Lower leg skin (tissue), 4 donors: ENCODE results near the gene MALSU1. TPM values are rescaled to one million over a fixed set of nuclear protein-coding genes. Genes with fewer than 3 reads are reported as not detected.
"Not testable (repeated sequence)": the region's sequence is repeated elsewhere in the genome, so short reads cannot be mapped to it uniquely, and the experiment has no call there.

Experiments
- DNase-seq, 2 donors: peaks; one replicate each; pipeline ENCODE4 v3.0.0-alpha.2; 2019; ENCODE audit warnings: low spot score in 2 of 2
- H3K4me3 ChIP-seq: fragments of 200-600 bp; sonication (generic); 2 replicates; pipeline ENCODE4 v1.5.1; 2017; ENCODE audit warnings: mild to moderate bottlenecking, low read depth; ENCODE audit not compliant: poor library complexity, severe bottlenecking
- CTCF ChIP-seq, 3 donors: fragments of 450-650 bp; IDR thresholded peaks; one replicate each; pipeline ENCODE4 v1.5.1; 2016; ENCODE audit warnings: antibody characterized with exemption in 3 of 3, mild to moderate bottlenecking in 3 of 3, moderate library complexity in 2 of 3
- POLR2A ChIP-seq, 2 donors: fragments of 450-650 bp; IDR thresholded peaks; one replicate each; pipeline ENCODE4 v1.6.1; 2016 to 2017; ENCODE audit warnings: antibody characterized with exemption in 2 of 2, mild to moderate bottlenecking in 1 of 2, moderate library complexity in 1 of 2
- WGBS, 2 donors: methylation state at CpG; one replicate each; pipeline ENCODE4 v1.1.5; 2018; 5-methylcytosine and 5-hydroxymethylcytosine counted together
- intact Hi-C: fragments of 100-400 bp; cut with DNase I; formaldehyde crosslinking; loops from one replicate; pipeline ENCODE4 v1.15.0; 2023; ENCODE audit warnings: low total_unique reads
- total RNA-seq, 4 donors: library from RNA; depleted of rRNA; stranded (reverse); fragments of >200 nt; gene quantifications; one replicate each; pipeline ENCODE4 v1.1.0, GENCODE V29; 2016

The MALSU1 gene
- total RNA-seq, 4 donors from 2014 or later, result 32.1 to 47.6 (median 35.2) TPM

GRCh38 chr7:23308754-23309153, 9.6 kb downstream of the MALSU1 start:
- WGBS, 2 donors, result 87 to 94% methylated on average over 6 of the region's 6 CpGs
- intact Hi-C loops, result no loop called here

GRCh38 chr7:23312141-23312540, 13.0 kb downstream of the MALSU1 start:
- DNase-seq, H3K4me3 ChIP-seq: not testable (repeated sequence)
- intact Hi-C loops, result loop anchor here (5.0 kb wide), 1 partner anchor 360 kb away; no protein-coding TSS in a partner anchor
- WGBS, 2 donors, result 79 to 80% methylated on average over 2 of the region's 2 CpGs

More at GRCh38 chr7:23308754-23309153, 9.6 kb downstream of the MALSU1 start:
- DNase-seq, result no peak
- TF ChIP-seq POLR2A (IDR thresholded peaks at IDR 0.05) (no peak), CTCF (IDR thresholded peaks at IDR 0.05) (no peak)
- H3K4me3 ChIP-seq, result no peak overlapping the region

- intact Hi-C loops, result no loop called here
- TF ChIP-seq POLR2A (IDR thresholded peaks at IDR 0.05) (no peak), CTCF (IDR thresholded peaks at IDR 0.05) (no peak)
- no peak overlapping the region for H3K4me3 ChIP-seq
- no peak for DNase-seq
- WGBS, 2 donors, result 79 to 88% methylated on average over 7 of the region's 7 CpGs
Measured at GRCh38 chr7:23315366-23315765, 16.2 kb downstream of the MALSU1 start.

- 82 to 90% methylated on average over 1 of the region's 1 CpG for WGBS, 2 donors
- TF ChIP-seq CTCF (IDR thresholded peaks at IDR 0.05), result no peak
- TF ChIP-seq POLR2A (IDR thresholded peaks at IDR 0.05), result no peak
- intact Hi-C loops, result no loop called here
- H3K4me3 ChIP-seq, result no peak overlapping the region
- DNase-seq, result no peak
Measured at GRCh38 chr7:23331132-23331531, 32.0 kb downstream of the MALSU1 start.

- intact Hi-C loops, result no loop called here
- no peak for TF ChIP-seq POLR2A (IDR thresholded peaks at IDR 0.05)
- TF ChIP-seq CTCF (IDR thresholded peaks at IDR 0.05), result no peak
- DNase-seq, result no peak
- no peak overlapping the region for H3K4me3 ChIP-seq
Measured at GRCh38 chr7:23332193-23332592, 33.1 kb downstream of the MALSU1 start.

GRCh38 chr7:23332910-23333612, 33.9 kb downstream of the MALSU1 start:
- TF ChIP-seq CTCF (IDR thresholded peaks at IDR 0.05), result no peak
- no peak for TF ChIP-seq POLR2A (IDR thresholded peaks at IDR 0.05)
- no peak for DNase-seq
- intact Hi-C loops, result no loop called here
- WGBS, 2 donors, result 34 to 42% methylated on average over 4 of the region's 4 CpGs
- H3K4me3 ChIP-seq, result no peak overlapping the region
